OCI-LY7 (cell line): ENCODE data around the gene NECAB2. TPM values are rescaled to one million over a fixed set of nuclear protein-coding genes. Genes with fewer than 3 reads are reported as not detected.

Experiments used
- BruUV-seq: library from RNA; stranded (reverse); fragments of 400-500 nt; replicated peaks from 2 replicates; lab custom pipeline; 2021; lab: Mats Ljungman, UMichigan
- CTCF ChIA-PET: fragments of 300-600 bp; sonication (Branson Sonifier 250); formaldehyde crosslinking; loops from one replicate; lab custom pipeline; 2022; ENCODE audit warnings: antibody characterized with exemption; ENCODE audit not compliant: unreplicated experiment; lab: Charles Lee
- POLR2A ChIA-PET: fragments of 300-600 bp; sonication (Branson Sonifier 250); formaldehyde crosslinking; loops from one replicate; lab custom pipeline; 2022; ENCODE audit warnings: antibody characterized with exemption; lab: Charles Lee
- DNase-seq: peaks from one replicate; pipeline ENCODE4 v3.0.0-alpha.2; 2015; ENCODE audit warnings: low spot score
- H2AFZ ChIP-seq: fragments of 200-600 bp; sonication (generic), shearing (Covaris generic); 2 replicates; pipeline ENCODE4 v1.6.1; 2014; ENCODE audit warnings: mild to moderate bottlenecking, antibody characterized with exemption, low read length, moderate library complexity
- H3K27ac ChIP-seq: fragments of 200-600 bp; sonication (generic); 2 replicates; pipeline ENCODE4 v1.5.1; 2014; ENCODE audit warnings: mixed run types, low read depth, mild to moderate bottlenecking, moderate library complexity, low read length, inconsistent platforms; ENCODE audit not compliant: poor library complexity, severe bottlenecking
- H3K36me3 ChIP-seq: fragments of 200-600 bp; sonication (generic); 2 replicates; pipeline ENCODE4 v1.6.1; 2014; ENCODE audit warnings: mild to moderate bottlenecking, antibody characterized with exemption, low read length, moderate library complexity, mixed read lengths; ENCODE audit not compliant: insufficient read depth
- H3K4me1 ChIP-seq: fragments of 200-600 bp; sonication (generic); 2 replicates; pipeline ENCODE4 v1.5.1; 2014; ENCODE audit warnings: mild to moderate bottlenecking, low read length; ENCODE audit not compliant: insufficient read depth, poor library complexity, severe bottlenecking
- H3K4me2 ChIP-seq: fragments of 200-600 bp; sonication (generic); 2 replicates; pipeline ENCODE4 v1.6.1; 2014; ENCODE audit warnings: mild to moderate bottlenecking, low read length
- H3K4me3 ChIP-seq: fragments of 200-600 bp; sonication (generic); 2 replicates; pipeline ENCODE4 v1.5.1; 2014; ENCODE audit warnings: mild to moderate bottlenecking, low read depth, low read length; ENCODE audit not compliant: poor library complexity, severe bottlenecking
- H3K79me2 ChIP-seq: fragments of 200-600 bp; sonication (generic); 2 replicates; pipeline ENCODE4 v1.6.1; 2016; ENCODE audit warnings: low read depth, mild to moderate bottlenecking, low read length, moderate library complexity, mixed read lengths; ENCODE audit not compliant: insufficient read depth
- H3K9me2 ChIP-seq: fragments of 200-600 bp; sonication (generic); 2 replicates; pipeline ENCODE4 v1.6.1; 2016; ENCODE audit warnings: mild to moderate bottlenecking, low read length, mixed read lengths; ENCODE audit not compliant: insufficient read depth
- H3K9me3 ChIP-seq: fragments of 200-600 bp; sonication (generic); 2 replicates; pipeline ENCODE4 v1.6.1; 2014; ENCODE audit warnings: mild to moderate bottlenecking, mixed run types, low read length, mixed read lengths
- H4K20me1 ChIP-seq: fragments of 200-600 bp; sonication (generic); 2 replicates; pipeline ENCODE4 v1.6.1; 2014; ENCODE audit warnings: mild to moderate bottlenecking, antibody characterized with exemption, low read length, moderate library complexity, mixed read lengths; ENCODE audit not compliant: insufficient read depth
- CTCF ChIP-seq: fragments of 200-600 bp; sonication (generic); conservative IDR thresholded peaks from 2 replicates; pipeline ENCODE4 v1.5.1; 2014; ENCODE audit warnings: mild to moderate bottlenecking, antibody characterized with exemption, low read length, moderate library complexity, mixed read lengths
- EZH2phosphoT487 ChIP-seq: fragments of 200-600 bp; sonication (generic); IDR thresholded peaks from 2 replicates; pipeline ENCODE4 v1.6.1; 2018; ENCODE audit warnings: low read depth, borderline replicate concordance, mild to moderate bottlenecking, mixed run types, antibody characterized with exemption, low read length, moderate library complexity, mixed read lengths
- intact Hi-C: fragments of 100-400 bp; cut with micrococcal nuclease; formaldehyde crosslinking; loops from one replicate; pipeline ENCODE4 v1.10.0; 2022; ENCODE audit not compliant: unreplicated experiment
- total RNA-seq, 2 experiments: library from RNA; depleted of rRNA in 1 of 2; stranded (reverse); fragments of >200 nt in 1 of 2; shearing (Covaris generic) in 1 of 2; gene quantifications; 2 replicates each; pipeline ENCODE4 v1.2.3, GENCODE V29; 2014 to 2022

NECAB2 gene
- total RNA-seq, 2 experiments from 2014 or later: not detected

- no peaks in the 10 kb centered on the region for H4K20me1 ChIP-seq
- no peak for TF ChIP-seq CTCF
- no peak for TF ChIP-seq EZH2phosphoT487
- H3K9me2 ChIP-seq: no peaks in the 10 kb centered on the region
- no peak for DNase-seq
- BruUV-seq: no TSS peak
- H3K9me3 ChIP-seq: no peaks in the 10 kb centered on the region
- intact Hi-C loops: no loop called here
- ChIA-PET CTCF (no interaction called here), POLR2A (interaction anchor here (0.6 kb wide), 1 partner anchor 114 kb away, joined by 3 read pairs; no protein-coding TSS in a partner anchor)
- H3K36me3 ChIP-seq: no peaks in the 10 kb centered on the region
- H3K27ac ChIP-seq: no peak overlapping the region
- no peak overlapping the region for H3K4me3 ChIP-seq
- no peaks in the 10 kb centered on the region for H3K79me2 ChIP-seq
- H3K4me2 ChIP-seq: no peak overlapping the region
- H2AFZ ChIP-seq: no peak overlapping the region
- no peaks in the 10 kb centered on the region for H3K4me1 ChIP-seq
These were observed 2.4 kb upstream of the NECAB2 start for GRCh38 chr16:83965444-83966152.

GRCh38 chr16:83966153-83966696, 1.8 kb upstream of the NECAB2 start:
- ChIA-PET CTCF (no interaction called here), POLR2A (no interaction called here)
- no TSS peak for BruUV-seq
- H4K20me1 ChIP-seq: no peaks in the 10 kb centered on the region
- intact Hi-C loops: no loop called here
- no peak for DNase-seq
- no peaks in the 10 kb centered on the region for H3K79me2 ChIP-seq
- H3K27ac ChIP-seq: no peak overlapping the region
- H3K9me3 ChIP-seq: no peaks in the 10 kb centered on the region
- TF ChIP-seq CTCF: no peak
- no peak for TF ChIP-seq EZH2phosphoT487
- H3K36me3 ChIP-seq: no peaks in the 10 kb centered on the region
- no peaks in the 10 kb centered on the region for H3K4me1 ChIP-seq
- no peak overlapping the region for H3K4me3 ChIP-seq
- H3K4me2 ChIP-seq: no peak overlapping the region
- no peaks in the 10 kb centered on the region for H3K9me2 ChIP-seq
- no peak overlapping the region for H2AFZ ChIP-seq

- Histone ChIP-seq H3K36me3 (no peaks in the 10 kb centered on the region), H3K4me2 (no peak overlapping the region), H3K4me1 (no peaks in the 10 kb centered on the region), H2AFZ (no peak overlapping the region), H3K79me2 (no peaks in the 10 kb centered on the region), H3K27ac (no peak overlapping the region), H3K4me3 (no peak overlapping the region), H3K9me2 (no peaks in the 10 kb centered on the region), H3K9me3 (no peaks in the 10 kb centered on the region), H4K20me1 (no peaks in the 10 kb centered on the region)
- intact Hi-C loops: no loop called here
- TF ChIP-seq CTCF: no peak
- no peak for TF ChIP-seq EZH2phosphoT487
- POLR2A ChIA-PET: no interaction called here
- no TSS peak for BruUV-seq
- CTCF ChIA-PET: no interaction called here
- DNase-seq: no peak
These were observed 953 bp upstream of the NECAB2 start for GRCh38 chr16:83967091-83967490.
